ENCODE data around the gene TRMT1.

TRMT1 gene

GRCh38 chr19:13163609-13164342 is 47.2 kb upstream of the TRMT1 start:
- no peak overlapping the region for H3K9ac ChIP-seq
- TF ChIP-seq CTCF (conservative IDR thresholded peaks at IDR 0.05; ENCODE audit: low read depth, low read length) = no peak
- H3K4me2 ChIP-seq = peak overlapping the region; percentile 79
- H3K4me3 ChIP-seq (IDR thresholded peaks at IDR 0.05; ENCODE audit: insufficient read depth, low read depth, low read length) = no peak overlapping the region
- peak overlapping the region; percentile 91; the same call in 1 of the 2 replicates for H2AFZ ChIP-seq (ENCODE audit: low read depth)
- no peaks in the 10 kb centered on the region for H4K20me1 ChIP-seq (ENCODE audit: insufficient read depth)
- 0 out of 2 replicates have a peak overlapping the region, but pooled peaks have one; percentile 0 for H3K27ac ChIP-seq
- no peaks in the 10 kb centered on the region for H3K79me2 ChIP-seq (ENCODE audit: insufficient read depth, low read depth)
- H3K4me1 ChIP-seq (ENCODE audit: low read depth, poor library complexity, severe bottlenecking) = peaks cover 71% of the 10 kb centered on the region
- no peaks in the 10 kb centered on the region for H3K36me3 ChIP-seq (ENCODE audit: insufficient read depth)
- H3K27me3 ChIP-seq (ENCODE audit: insufficient read depth, low read depth) = no peaks in the 10 kb centered on the region; the same call in 1 of the 2 replicates

- Histone ChIP-seq H3K9ac (peak overlapping the region; percentile 55; the same call in 1 of the 2 replicates), H3K4me1 (ENCODE audit: low read depth, poor library complexity, severe bottlenecking) (peaks cover 63% of the 10 kb centered on the region), H3K27ac (0 out of 2 replicates have a peak overlapping the region, but pooled peaks have one; percentile 13), H3K27me3 (ENCODE audit: insufficient read depth, low read depth) (no peaks in the 10 kb centered on the region; the same call in 1 of the 2 replicates), H3K79me2 (ENCODE audit: insufficient read depth, low read depth) (no peaks in the 10 kb centered on the region), H3K36me3 (ENCODE audit: insufficient read depth) (no peaks in the 10 kb centered on the region), H3K4me3 (IDR thresholded peaks at IDR 0.05; ENCODE audit: insufficient read depth, low read depth, low read length) (no peak overlapping the region), H2AFZ (ENCODE audit: low read depth) (peak overlapping the region; percentile 91), H3K4me2 (peak overlapping the region; percentile 79), H4K20me1 (ENCODE audit: insufficient read depth) (no peaks in the 10 kb centered on the region)
- no peak for TF ChIP-seq CTCF (conservative IDR thresholded peaks at IDR 0.05; ENCODE audit: low read depth, low read length)
These were observed 46.4 kb upstream of the TRMT1 start for GRCh38 chr19:13162724-13163608.

- no peak for TF ChIP-seq CTCF (conservative IDR thresholded peaks at IDR 0.05; ENCODE audit: low read depth, low read length)
- no peak overlapping the region for H2AFZ ChIP-seq (ENCODE audit: low read depth)
- H3K36me3 ChIP-seq (ENCODE audit: insufficient read depth) = no peaks in the 10 kb centered on the region
- H3K4me2 ChIP-seq = no peak overlapping the region
- no peaks in the 10 kb centered on the region; the same call in 1 of the 2 replicates for H3K27me3 ChIP-seq (ENCODE audit: insufficient read depth, low read depth)
- H3K79me2 ChIP-seq (ENCODE audit: insufficient read depth, low read depth) = no peaks in the 10 kb centered on the region
- H3K9ac ChIP-seq = no peak overlapping the region
- H3K4me3 ChIP-seq (IDR thresholded peaks at IDR 0.05; ENCODE audit: insufficient read depth, low read depth, low read length) = no peak overlapping the region
- H3K27ac ChIP-seq = no peak overlapping the region
- peaks cover 54% of the 10 kb centered on the region for H3K4me1 ChIP-seq (ENCODE audit: low read depth, poor library complexity, severe bottlenecking)
- no peaks in the 10 kb centered on the region for H4K20me1 ChIP-seq (ENCODE audit: insufficient read depth)
These were observed 44.0 kb upstream of the TRMT1 start for GRCh38 chr19:13160557-13160956.

GRCh38 chr19:13159713-13160112 is 43.2 kb upstream of the TRMT1 start:
- Histone ChIP-seq H3K27ac (no peak overlapping the region), H3K27me3 (ENCODE audit: insufficient read depth, low read depth) (no peaks in the 10 kb centered on the region; the same call in 1 of the 2 replicates)

More at GRCh38 chr19:13159713-13160112, 43.2 kb upstream of the TRMT1 start:
- no peaks in the 10 kb centered on the region for H3K79me2 ChIP-seq (ENCODE audit: insufficient read depth, low read depth)
- H3K9ac ChIP-seq = no peak overlapping the region
- no peaks in the 10 kb centered on the region for H4K20me1 ChIP-seq (ENCODE audit: insufficient read depth)
- H3K36me3 ChIP-seq (ENCODE audit: insufficient read depth) = no peaks in the 10 kb centered on the region
- no peak overlapping the region for H2AFZ ChIP-seq (ENCODE audit: low read depth)
- H3K4me1 ChIP-seq (ENCODE audit: low read depth, poor library complexity, severe bottlenecking) = peaks cover 61% of the 10 kb centered on the region
- H3K4me2 ChIP-seq = no peak overlapping the region
- H3K4me3 ChIP-seq (IDR thresholded peaks at IDR 0.05; ENCODE audit: insufficient read depth, low read depth, low read length) = no peak overlapping the region
- no peak for TF ChIP-seq CTCF (conservative IDR thresholded peaks at IDR 0.05; ENCODE audit: low read depth, low read length)

Data from KMS-11 (cell line).